Activated naive CD8-positive, alpha-beta T cell treated with anti-CD3 and anti-CD28 coated beads, Interleukin-2, amount 50 U/mL, for 16 hours (primary cell): Measurements from ENCODE around the gene PSME4.
"Not testable (repeated sequence)": the region's sequence is repeated elsewhere in the genome, so short reads cannot be mapped to it uniquely, and the experiment has no call there.

Experiments used
- DNase-seq: peaks from one replicate; pipeline ENCODE4 v3.0.0-alpha.2; 2020; ENCODE audit warnings: low read depth, low spot score

The PSME4 gene

DNA sequence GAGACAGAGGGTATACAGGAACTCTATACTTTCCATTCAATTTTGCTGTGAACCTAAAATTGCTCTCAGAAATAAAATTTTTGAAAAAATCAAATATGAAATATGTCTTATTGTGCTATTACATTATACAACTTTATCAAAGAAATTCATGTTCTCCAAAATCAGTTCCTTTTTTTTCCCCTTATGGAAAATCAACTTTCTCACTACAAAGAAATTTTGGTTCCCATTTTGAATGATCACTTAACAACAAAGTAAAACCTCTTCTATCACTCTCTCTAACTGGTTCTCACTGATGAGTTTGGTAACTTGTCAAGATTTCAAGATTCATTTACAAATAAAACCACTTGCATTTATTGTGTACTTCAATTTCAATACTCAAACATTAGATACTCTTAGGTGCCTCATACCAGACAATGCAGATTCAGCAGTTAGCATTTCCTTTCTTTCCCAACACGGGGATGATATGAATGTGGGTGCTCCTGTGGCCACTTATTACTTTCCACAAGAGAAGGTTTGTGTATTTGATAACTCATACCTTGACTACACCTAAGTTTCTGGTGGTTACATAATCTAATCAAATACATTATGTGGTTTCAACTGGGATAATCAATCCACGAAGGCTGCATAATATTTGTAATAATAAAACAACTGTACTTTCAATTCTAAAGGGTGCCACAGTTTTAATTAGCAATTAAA is 6.4 kb downstream of the PSME4 start:
- DNase-seq: no peak

DNA sequence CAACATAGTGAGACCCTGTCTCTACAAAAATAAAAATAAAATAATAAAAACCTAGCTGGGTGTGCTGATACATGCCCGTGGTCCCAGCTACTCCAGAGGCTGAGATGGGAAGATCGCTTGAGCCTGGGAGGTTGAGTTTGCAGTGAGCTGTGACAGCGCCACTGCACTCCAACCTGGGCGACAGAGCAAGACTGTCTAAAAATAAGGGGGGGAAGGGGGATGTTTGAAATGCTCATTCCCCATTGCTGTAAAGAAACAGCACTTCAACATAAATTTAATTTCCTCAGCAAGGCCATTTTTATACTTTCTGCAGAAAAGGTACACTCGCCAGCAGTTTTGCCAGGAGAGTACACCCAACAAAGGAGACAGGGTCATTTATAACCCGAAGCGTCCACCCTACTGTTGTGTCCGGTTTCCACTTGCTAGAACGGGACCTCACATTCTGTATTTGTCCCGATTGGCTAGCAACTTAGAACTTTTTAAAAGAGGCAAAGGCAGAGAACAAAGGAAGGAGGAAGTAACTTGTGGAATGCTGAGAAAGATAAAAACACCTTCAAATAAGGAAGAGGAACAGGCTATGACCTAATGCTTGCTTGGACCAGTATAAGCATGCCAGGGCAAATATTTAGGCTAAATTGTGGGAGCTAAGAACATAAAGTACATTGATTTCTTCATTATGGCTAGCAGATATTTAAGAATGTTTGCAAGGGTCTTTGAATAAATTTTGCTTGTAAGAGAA is 9.1 kb downstream of the PSME4 start:
- DNase-seq: not testable (repeated sequence)

DNA sequence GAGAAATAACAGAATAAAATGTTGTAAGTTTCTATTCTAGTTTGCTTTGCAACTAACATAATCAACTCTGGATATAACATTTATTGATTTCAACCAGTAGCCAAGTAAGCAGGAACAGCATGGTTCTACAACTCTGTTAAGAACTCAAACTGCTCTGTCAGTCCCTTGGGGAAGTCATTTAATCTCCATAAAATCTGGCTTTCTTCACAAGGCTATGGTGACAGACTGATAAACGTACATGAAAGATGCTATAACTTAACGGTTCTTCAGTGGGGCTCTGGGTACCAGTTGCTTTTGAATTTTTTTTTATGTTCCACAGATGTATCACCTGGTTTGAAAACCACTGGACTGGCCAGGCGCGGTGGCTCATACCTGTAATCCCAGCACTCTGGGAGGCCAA is 10.3 kb downstream of the PSME4 start:
- DNase-seq: no peak

DNA sequence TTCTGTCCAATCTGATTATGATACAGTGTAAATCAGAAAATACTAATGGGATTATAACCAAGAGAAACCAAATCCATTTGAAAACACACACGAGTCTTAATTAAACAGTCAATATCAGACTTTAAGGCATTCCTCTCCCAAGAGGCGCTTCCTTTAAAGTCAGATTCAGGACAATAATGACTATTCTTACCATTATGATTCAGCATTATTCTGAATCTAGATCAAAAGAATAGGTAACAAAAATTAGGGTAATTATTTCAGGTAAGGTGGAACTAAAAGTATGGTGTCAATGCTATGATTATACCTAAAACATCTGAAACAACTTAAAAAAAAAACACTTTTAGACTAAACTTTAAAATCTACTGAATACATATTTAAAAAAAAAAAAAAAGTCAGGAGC is 12.3 kb downstream of the PSME4 start:
- DNase-seq: no peak

DNA sequence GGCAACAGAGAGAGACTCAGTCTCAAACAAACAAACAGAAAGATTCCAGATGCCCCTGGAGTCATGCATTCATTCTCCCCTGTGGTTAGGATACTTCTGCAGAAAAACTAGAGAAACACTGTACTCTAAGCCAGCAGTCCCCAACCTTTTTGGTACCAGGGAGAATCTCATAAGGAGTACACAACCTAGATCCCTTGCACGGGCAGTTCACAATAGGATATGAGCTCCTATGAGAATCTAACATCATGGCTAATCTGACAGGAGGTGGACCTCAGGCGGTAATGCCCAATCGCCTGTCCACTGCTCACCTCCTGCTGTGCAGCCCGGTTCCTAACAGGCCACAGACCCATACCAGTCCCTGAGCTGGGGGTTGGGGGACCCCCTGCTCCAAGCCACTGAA is 18.3 kb downstream of the PSME4 start:
- no peak for DNase-seq

DNA sequence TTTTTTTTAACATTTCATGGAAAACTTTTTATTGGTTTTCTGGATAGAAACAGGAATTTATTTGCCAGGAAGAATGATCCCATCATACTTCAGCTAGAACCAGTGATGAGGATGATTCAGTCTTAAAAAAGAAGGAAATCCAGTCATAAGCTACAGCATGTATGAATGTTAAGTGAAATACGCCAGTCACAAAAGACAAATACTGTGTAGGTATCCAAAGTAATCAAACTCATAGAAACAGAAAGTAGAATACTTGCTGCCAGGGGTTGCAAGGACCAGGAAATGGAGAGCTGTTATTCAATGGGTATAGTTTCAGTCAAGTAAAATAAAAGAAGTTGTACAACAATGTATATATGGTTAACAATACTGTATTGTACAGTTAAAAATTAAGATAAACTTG is 21.3 kb downstream of the PSME4 start:
- DNase-seq: no peak

DNA sequence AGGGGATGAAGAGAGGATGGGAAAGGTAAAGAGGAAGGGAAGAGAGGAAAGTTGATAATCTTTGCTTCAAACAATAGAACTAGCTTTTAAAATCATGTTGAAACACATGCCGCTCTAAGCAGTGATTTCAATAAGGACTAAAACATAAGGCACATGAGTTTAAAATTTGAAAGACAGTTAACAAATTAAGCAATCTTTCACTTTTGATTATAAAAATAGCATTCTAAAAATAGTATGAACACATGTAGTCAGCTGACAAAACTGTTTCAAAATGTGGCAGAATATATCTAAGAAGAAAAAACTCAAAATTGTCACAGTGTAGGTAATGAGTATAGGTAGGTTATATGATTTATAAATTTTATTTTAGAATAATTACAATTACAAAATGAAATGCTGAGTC is 25.3 kb downstream of the PSME4 start:
- no peak for DNase-seq

DNA sequence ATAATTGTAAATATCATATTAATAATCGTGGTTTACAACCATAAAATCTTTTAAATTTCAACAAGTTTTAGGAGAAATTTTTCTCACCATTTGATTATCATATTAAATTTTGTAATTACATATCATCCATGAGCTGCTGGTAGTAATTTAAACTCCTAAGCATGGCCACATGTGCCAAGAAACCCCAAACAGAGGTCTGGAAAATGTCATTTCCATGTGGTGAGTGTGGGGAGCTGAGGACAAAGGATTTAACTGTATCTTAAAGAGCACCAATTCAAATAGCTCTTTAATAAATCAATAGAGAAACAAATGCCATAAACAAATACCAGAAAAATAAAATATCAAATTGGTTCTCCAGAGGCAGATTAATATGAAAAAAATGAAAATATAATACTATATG is 26.3 kb downstream of the PSME4 start:
- no peak for DNase-seq

DNA sequence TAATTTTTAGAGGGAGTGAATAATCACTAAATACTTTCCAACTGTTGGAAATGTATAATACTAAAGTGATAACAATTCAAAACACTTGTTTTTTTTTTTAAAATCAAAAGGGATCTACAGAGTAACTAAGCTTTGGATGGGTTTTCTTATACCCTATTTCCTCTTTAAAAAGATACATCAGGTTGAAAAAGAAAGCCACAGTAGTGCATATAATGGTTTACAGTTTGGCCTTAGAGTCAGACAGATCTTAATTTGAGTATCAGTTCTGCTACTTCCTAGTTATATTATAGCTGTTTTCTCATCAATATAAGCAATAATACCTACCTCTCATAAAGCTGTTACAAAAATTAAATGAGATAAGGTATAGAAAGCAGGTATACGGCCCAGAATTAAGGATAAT is 28.5 kb downstream of the PSME4 start:
- no peak for DNase-seq

DNA sequence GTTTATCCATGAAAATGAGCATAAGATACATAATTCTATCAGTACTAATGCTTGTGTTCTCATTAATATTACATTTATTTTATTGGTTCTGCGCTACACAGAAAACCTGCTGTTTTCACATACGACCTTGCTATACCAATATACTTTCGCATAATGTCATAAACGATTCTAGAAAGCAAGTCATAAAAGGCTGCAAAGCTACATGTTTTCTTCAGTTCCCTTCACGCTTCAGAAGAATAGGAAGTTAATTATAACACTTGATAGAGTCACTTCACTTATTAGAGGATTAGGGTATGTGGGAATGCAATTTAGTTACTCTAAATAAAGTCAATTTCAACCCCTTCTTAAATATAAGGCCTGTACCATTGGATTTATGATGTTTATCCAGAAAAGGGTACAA is 29.0 kb downstream of the PSME4 start:
- no peak for DNase-seq

DNA sequence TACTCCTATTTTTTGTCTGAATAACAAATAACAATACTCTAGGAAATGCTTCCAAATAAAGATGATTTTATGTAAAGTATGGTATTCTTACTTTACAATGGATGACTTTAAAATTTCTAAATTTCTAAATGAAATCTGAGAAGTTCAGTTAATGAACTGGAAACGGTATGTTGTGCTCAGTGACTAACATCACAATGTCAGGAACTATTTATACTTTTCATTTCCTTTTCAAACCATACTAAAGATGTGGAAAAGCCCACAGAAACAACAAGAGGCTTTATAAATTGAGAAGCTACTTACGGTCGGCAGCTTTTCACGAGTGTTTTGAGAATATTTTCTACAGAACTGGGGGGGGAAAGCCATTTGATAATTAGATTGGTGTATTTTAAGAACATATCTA is 31.1 kb downstream of the PSME4 start:
- DNase-seq: no peak

DNA sequence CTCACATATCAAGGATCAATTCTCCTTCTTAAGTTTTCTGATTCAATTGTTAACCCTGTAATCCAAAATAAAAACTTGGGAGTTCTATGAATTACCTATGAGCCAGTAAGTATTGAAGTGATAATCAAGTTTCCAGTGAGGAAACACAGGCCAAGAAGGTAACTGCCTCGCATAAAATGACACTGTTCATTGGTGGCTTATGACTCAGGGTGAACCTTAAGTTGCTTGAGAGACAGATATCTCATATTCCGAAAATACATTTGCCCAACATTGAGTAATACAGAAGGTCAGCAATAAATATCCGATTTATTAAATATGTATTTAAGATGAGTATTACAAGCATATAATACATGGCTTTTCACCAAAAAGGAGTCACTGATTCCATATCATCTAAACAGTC is 31.9 kb downstream of the PSME4 start:
- no peak for DNase-seq

DNA sequence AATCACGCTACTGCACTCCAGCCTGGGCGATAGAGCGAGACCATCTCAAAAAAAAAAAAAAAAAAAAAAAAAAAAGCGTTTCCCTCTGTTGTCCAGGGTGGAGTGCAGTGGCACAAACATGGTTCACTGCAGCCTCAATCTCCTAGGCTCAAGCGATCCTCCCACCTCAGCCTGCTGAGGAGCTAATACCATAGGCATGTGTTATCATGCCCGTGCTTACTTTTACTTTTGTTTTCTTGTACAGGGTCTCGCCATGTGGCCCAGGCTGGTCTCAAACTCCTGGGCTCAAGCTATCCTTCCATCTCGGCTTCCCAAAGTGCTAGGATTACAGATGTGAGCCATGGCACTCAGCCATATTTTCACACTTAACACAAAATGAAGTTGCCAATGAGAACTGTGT is 37.5 kb downstream of the PSME4 start:
- DNase-seq: no peak

DNA sequence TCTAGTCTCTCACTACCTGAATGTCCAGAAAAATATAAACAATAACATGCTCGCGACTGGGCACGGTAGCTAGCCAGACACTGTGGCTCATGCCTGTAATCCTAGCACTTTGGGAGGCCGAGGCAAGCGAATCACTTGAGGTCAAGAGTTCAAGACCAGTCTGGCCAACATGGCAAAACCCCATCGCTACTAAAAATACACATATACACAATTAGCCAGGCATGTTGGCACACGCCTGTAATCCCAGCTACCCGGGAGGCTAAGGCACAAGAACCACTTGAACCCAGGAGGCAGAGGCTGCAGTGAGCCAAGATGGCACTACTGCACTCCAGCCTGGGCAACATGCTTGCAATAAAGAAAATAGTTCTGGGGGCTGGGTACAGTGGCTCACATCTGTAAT is 44.5 kb downstream of the PSME4 start:
- DNase-seq: not testable (repeated sequence)

DNA sequence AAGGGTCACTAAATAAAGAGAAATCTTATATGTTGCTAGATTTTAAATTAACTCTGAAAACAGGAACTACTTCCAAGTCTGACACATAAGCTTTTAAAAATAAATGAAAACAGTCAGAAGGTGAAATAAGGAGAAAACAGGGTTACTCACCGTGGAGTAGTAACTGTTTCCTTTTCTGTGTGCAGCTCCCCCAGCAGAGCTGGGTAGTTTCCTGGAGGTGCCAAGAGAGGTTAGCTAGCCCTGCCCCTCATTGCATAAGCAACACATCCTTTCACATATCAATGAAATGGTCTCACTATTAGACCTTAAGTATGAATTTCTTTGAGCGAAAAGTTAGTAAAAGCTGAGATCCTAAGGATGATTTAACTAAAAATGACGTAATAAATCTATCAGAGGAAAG is 57.1 kb downstream of the PSME4 start:
- no peak for DNase-seq

DNA sequence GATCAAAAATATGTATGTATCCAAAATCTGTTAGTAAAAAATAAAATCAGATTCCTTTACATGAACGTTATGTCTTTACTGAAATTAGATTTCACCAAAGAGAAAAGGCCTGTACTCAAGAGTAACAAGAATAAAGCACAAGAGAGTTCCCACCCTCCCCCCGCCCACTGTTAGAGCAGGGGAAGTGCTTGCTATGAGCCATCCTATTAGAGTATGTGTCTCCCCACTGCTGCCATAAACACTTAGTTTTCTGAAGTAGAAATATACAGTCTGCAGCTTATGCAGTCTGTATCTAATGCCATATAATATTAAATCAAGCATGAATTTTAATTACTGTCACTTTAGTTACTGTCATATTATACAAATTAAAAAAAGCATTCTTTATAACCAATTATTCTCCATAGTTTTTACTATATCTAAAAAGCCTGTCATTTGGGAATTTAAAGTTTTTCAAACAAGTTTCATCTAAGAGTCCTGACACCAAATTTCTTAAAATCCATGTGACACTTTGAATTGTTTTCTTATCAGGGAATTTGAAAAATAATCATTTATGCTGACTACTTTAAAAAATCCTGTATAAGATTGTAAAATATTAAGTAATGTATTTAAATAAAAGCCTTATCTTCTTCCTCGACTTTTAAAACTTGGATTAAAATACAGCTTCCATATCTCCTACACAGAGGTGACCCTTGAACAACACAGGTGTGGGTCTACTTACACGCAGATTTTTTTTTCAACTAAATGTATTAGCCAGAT is 59.2 kb downstream of the PSME4 start:
- no peak for DNase-seq

DNA sequence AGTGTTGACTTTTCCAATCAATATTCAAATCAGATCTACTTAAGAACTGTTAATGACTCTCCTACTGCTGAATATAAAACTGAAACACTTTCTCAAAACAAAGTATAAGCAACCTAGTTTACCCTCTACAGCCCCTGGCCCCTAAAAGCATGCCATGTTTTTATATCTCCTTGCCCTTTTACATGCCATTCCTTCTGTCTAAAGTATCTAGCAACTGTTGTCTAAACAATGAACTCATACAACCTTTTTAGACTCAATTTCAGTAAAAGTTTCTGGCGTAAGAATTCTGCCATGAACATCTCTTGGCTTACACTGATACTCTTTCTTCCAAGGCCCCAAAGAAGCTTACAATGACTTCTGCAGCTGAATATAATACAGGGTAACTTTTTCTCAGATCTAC is 63.2 kb downstream of the PSME4 start:
- no peak for DNase-seq

DNA sequence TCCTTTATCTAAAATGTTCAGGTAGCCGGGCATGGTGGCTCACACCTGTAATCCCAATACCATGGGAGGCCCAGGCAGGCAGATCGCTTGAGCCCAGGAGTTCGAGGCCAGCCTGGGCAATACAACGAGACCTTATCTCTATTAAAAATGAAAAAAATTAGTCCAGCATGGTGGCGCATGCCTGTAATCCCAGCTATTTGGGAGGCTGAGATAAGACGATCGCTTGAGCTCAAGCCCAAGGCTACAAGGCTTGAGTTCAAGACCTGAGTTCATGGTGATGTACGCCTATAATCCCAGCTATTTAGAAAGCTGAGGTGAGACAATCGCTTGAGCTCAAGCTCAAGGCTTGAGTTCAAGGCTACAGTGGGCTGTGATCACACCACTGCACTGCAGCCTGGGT is 65.4 kb downstream of the PSME4 start:
- no peak for DNase-seq

DNA sequence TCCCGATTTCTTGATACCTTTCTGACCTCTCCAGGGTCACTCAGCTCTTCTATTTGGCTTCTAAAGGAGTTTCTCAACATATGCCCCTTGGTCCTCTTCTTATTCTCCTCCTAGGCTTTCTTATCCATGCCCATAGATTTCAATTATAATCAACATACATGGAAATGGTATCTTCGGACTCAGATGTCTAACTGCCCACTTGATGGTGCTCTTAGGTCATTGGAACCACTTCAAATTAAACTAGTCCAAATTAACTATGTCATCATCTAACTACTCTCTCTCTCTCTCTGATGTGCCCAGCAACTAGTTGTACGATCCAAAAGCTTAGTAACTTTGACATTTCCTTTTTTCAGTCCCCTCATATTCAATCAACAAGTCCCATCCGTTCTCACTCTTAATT is 67.8 kb downstream of the PSME4 start:
- DNase-seq: no peak

DNA sequence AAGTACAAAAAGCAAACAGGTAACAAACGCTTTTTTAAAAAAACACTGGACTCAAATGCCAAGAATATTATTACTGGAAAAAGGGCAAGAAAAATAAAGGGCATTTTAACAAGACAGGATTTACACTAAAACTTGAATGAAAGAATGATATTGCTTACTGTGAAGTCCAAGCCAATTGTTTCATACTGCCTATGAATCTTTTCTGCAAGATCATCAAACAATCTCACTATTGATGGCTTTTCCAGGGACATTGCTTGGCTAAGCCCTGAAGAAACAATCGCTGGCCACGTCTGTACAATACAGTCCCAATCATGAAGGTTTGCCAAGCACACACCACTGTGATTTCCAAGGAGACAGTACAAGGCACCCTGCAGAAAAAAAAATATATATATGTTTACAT is 69.6 kb downstream of the PSME4 start:
- DNase-seq: no peak

DNA sequence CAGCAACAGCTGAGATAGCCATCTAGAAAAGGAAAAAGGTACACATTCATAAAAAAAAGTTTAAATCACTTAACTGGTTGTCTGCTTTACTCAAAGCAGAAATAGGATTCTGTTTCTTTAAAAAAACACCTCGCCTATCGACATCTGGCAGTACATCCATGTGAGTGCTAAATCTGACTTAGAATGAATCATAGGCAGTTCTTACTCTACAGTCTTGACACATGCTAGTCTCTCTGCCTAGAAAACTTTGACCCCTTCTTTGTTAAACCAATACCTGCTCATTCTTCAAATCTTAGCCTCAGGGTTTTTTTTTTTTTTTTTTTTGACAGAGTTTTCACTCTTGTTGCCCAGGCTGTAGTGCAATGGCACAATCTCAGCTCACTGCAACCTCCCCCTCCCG is 73.9 kb downstream of the PSME4 start:
- DNase-seq: no peak

DNA sequence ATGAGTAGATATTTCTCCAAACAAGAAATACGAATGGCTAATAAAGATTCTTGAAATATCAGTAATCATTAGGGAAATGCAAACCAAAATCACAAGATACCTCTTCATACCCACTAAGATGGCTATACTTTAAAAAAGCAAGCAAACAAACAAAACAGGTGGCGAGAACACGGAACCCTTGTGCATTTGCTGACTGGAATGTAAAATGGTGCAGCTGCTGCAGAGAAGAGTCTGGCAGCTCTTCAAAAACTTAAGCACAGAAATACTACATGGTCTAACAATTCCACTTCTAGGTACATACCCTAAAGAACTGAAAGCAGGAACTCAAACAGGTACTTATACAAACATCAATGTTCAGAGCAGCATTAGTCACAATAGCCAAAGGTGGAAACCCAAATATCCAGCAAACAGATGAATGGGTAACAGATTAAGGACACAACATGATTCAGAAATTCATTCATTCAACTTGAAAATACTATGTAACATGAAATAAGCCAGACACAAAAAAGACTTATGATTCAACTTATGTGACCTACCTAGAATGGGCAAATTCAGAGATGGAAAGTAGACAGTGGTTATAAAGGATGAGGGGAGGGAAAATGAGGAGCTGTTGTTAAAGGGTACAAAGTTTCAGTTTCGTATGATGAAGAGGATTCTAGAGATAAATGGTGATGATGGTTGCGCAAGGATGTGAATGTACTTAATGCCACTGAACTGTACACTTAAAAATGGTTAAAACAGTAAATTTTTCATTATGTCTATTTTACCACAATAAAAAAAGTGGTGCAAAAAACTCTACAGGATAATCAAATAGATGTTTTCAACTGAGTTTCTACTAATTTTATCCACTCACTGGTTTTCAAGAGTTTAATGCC is 84.2 kb downstream of the PSME4 start:
- no peak for DNase-seq
